Measurements from ENCODE around the gene CAPS.

DNA sequence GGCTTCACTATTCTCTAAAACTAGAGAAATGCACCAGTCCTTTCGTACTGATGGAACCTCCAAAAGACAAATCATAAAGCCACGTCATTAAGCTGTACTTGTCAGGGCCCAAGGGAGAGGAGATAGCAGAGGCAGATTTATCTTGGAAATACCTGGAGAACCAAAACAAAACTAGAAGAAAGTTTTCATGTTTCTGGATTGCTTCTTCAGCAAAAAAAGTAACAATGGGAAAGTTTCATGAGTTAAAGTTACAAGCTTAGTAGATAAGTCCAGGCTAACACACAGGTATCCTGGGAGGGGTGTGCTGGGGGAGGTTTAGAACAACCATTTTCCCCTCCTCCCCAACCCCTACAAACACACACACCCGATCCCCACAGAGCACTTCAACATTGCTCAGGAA lies 42.3 kb downstream of the CAPS start:
- TF ChIP-seq, protein P1, sequence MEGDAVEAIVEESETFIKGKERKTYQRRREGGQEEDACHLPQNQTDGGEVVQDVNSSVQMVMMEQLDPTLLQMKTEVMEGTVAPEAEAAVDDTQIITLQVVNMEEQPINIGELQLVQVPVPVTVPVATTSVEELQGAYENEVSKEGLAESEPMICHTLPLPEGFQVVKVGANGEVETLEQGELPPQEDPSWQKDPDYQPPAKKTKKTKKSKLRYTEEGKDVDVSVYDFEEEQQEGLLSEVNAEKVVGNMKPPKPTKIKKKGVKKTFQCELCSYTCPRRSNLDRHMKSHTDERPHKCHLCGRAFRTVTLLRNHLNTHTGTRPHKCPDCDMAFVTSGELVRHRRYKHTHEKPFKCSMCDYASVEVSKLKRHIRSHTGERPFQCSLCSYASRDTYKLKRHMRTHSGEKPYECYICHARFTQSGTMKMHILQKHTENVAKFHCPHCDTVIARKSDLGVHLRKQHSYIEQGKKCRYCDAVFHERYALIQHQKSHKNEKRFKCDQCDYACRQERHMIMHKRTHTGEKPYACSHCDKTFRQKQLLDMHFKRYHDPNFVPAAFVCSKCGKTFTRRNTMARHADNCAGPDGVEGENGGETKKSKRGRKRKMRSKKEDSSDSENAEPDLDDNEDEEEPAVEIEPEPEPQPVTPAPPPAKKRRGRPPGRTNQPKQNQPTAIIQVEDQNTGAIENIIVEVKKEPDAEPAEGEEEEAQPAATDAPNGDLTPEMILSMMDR (IDR thresholded peaks at IDR 0.05; ENCODE audit: poor library complexity) = no peak
- no peak for TF ChIP-seq EZH2 (IDR thresholded peaks at IDR 0.05; ENCODE audit: borderline replicate concordance)

Measured in hepatocyte (in vitro differentiated cells).